OCI-M2 (cell line): Measurements from ENCODE around the gene SLC12A7.
"Not testable (repeated sequence)": the region's sequence is repeated elsewhere in the genome, so short reads cannot be mapped to it uniquely, and the experiment has no call there.

Experiments used
- DNase-seq: peaks from one replicate; lab custom pipeline; 2025; ENCODE audit not compliant: unreplicated experiment; lab: John Stamatoyannopoulos, UW

SLC12A7 gene

GRCh38 chr5:1027631-1028441 lies 84.0 kb downstream of the SLC12A7 start:
- DNase-seq: no peak

DNA sequence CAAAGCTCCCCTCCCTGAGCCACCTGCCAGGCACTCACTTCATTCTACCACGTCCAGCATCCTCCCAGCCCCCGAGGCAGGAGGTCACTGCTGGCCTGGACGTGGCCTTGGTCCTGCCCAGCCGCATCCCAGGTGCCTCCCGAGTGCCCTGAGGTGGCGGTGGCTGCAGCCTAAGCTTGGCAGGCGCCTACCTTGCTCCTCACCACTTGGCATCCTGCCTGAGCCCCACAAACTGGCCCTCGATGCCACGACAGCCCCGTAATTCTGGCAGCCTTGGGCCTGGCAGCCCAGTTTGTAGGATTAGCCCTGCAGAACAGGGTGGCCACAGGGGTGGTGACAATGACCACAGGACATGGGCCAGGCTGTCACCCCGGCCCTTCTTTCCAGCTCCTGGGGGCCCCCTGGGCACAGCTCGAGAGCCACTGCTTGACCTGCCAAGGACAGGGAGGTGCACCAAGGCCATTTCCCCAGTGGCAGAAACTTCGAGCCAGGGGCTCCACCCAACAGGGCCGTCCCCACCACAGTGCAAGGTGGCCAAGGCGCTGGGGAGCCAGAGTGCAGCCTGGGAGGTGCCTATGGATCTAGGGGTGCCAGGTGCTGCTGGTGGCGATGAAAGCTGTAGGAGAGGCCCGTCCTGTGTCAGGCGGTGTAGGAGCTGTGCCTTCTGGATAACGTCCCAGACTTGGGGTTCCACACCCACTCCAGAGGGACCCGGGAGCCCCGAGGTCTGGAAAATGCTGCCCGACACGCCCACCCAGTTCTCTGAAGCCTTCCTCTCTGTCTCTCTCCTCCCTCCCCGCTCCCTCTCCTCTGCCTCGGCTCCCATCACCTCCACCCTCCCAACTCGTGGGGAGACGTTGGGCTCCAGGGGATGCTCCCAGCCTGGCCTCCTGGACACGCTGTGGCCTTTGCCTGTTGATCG lies 84.9 kb downstream of the SLC12A7 start:
- no peak for DNase-seq

DNA sequence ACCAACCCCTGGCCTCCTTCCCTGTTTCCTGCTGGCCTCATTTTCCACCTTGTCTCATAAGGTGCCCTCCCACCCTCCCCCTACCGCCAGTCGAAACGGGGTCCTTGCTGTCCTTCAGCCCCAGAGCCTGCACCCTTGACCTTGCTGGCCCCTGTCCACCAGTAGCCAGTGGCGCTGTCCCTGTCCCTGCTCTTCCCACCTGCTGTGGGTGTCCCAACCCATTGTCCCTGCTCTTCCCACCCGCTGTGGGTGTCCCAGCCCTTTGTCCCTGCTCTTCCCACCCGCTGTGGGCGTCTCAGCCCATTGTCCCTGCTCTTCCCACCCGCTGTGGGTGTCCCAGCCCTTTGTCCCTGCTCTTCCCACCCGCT lies 89.9 kb downstream of the SLC12A7 start:
- DNase-seq: not testable (repeated sequence)

GRCh38 chr5:1021136-1021968 lies 90.5 kb downstream of the SLC12A7 start:
- DNase-seq: no peak

- no peak for DNase-seq
Measured at GRCh38 chr5:1020452-1020961, 91.4 kb downstream of the SLC12A7 start.

GRCh38 chr5:1019001-1019905 lies 92.6 kb downstream of the SLC12A7 start:
- DNase-seq: no peak

DNA sequence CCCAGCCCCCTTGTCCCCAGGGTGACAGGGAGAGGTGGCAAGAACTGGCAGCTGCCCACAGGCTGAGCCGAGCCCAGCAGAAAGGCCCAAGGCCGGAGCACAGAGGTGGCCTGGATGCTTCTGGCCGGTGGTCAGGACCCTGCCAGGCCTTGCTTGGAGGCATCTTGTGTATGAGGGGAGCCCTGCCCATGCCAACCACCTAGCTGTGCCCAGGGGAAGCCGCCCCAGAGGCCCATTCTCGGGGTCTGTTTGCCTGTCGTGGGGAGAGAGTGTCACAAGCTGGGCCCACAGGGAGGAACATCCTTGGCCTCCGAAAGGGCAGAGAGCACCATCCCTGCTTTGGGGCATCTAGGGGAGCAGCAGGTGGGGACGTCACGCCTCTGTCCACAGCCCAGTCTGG lies 93.3 kb downstream of the SLC12A7 start:
- DNase-seq: no peak

DNA sequence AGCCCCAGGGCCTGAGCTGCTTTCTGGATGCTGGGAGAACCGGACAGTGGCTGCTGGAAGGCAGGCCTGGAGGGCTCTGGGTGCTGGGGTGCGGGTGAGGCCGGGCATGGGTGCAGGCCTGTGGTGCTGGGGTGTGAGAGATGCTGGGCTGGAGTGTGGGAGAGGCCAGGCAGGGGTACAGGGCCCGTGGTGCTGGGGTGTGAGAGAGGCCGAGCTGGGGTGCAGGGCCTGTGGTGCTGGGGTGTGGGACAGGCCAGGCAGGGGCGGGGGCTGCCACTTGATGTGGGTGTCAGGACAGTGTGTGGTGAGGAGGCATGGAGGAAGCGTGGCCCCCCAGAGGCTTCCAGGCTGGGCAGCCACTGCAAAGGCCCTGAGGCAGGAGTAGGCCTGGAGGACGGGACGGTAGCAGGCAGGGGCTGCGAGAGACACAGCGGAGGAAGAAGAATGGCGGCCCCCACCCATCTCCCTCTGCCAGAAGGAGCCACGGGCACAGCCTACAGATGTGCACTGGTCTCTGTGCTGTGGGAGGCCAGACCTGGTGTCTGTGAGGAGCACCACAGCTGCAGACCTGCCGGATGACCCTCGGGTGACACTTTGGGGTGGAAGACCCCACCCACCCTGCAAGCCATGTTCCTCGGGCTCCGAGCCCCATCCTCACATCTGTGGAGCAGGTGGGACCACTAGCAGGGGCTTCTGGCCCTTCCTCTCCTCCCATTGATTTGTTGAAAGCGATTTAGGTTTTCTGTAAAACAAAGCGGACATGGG lies 94.0 kb downstream of the SLC12A7 start:
- DNase-seq: no peak

GRCh38 chr5:1017056-1017455 lies 94.8 kb downstream of the SLC12A7 start:
- DNase-seq: no peak

- DNase-seq: no peak
Measured at GRCh38 chr5:1016476-1016875, 95.4 kb downstream of the SLC12A7 start.

- no peak for DNase-seq
Measured at GRCh38 chr5:1016036-1016435, 95.8 kb downstream of the SLC12A7 start.

DNA sequence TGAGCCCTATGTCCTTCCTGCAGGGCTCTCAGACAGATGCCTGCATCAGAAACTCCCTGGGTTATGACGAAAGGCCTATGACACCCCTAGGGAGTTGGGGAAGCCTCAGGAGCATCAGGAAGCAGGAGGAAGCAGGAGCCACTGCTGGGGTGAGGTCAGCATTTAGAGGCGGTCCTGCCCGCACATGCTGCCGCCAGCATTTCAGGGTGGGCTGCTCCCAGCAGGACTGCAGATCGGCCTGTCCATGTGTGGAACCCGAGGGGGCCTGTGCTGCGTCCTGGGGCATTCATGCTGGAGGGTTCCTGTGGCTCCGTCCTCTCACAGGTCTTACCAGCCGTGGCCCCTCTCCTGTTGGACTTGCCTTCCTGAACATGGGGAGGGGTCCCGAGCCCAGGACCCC lies 96.4 kb downstream of the SLC12A7 start:
- DNase-seq: no peak

GRCh38 chr5:1014781-1015221 lies 97.1 kb downstream of the SLC12A7 start:
- no peak for DNase-seq

GRCh38 chr5:1014346-1014745 lies 97.5 kb downstream of the SLC12A7 start:
- DNase-seq: no peak

DNA sequence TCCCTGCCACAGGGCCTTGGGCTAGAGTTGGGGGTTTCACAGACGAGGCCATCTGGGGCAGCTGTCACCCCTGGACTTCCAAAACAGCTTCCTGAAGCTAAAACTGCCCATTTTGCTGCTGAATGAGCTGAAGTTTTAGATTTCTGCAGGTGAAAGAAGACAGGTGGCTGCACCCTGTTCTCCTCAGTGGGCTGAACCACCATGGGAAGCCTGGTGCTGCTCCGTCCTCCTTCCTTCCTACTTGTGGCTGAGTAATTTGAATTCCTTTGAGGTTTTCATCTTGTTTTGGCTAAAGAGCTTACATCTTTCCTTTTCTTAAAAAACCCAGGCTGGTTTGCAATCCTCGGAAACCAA lies 97.9 kb downstream of the SLC12A7 start:
- no peak for DNase-seq

- no peak for DNase-seq
Measured at GRCh38 chr5:1013238-1013947, 98.5 kb downstream of the SLC12A7 start.

DNA sequence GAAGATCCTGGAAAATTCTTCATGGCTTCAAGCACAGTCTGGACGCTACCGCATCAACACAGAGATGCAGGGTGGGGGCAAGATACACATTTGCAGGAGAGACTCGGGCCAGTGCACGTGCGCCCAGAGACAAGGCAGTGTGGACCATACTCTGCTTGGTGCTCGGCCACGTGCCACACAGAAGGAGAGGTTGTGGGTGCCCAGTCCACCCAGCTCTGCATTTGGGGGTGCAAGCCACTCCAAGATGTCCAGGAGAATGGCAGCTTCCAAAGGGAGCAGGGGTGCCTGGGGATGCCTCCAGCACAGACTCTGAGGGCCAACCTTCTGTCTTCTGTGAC lies 99.0 kb downstream of the SLC12A7 start:
- DNase-seq: no peak

- DNase-seq: no peak
Measured at GRCh38 chr5:1012313-1012841, 99.5 kb downstream of the SLC12A7 start.
